ENCODE measurements around the gene CDCA4.

CDCA4 gene

DNA sequence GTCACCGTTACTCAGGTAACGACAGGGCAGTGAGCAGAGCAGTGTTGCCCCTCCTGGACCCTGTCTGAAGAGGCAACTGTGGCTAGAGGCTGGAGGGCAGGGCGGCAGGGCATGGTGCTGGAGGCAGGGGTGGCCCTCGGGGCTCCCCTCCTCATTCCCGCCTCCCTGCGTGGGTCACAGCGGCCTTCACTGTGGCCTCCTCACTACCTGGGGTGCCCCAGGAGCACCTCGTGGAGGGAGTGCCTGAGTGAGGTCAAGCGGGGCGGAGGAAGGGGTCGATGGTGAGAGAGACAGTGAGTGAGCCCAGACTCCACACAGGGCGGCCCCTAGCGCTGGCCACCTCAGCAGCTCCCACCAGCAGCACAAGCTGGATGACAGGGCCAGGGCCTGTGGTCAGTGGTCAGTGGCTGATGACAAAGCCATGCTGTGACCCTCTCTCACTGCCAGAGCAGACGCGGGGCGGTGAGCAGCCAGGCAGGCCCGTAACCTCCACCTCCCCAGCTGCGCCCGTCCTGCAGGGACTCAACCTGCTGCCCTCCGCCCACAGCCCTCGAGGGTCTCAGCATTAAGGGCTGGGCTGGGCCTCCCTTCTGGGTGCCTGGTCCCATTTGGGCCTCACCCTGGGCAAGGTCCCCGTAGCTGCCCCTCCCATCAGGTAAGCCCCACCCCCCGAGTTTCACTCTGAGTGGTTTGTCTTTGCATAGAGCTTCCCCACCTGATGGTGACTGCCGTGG, 26.6 kb upstream of the CDCA4 start:
- no peak overlapping the region for H2BK5ac ChIP-seq (ENCODE audit: low read depth, low read length, poor library complexity, severe bottlenecking)
- H3K4me1 ChIP-seq (ENCODE audit: control insufficient read depth, insufficient read depth, low read depth, low read length): peaks cover 18% of the 10 kb centered on the region
- no peak for DNase-seq
- peak overlapping the region; percentile 74 for H2AK5ac ChIP-seq (ENCODE audit: low read length, severe bottlenecking)
- H3K9me3 ChIP-seq (ENCODE audit: control insufficient read depth, low read length): no peaks in the 10 kb centered on the region
- H3K27ac ChIP-seq (ENCODE audit: low read length, poor library complexity, severe bottlenecking): no peak overlapping the region
- 88% methylated on average over 21 of the region's 24 CpGs for WGBS
- no peak overlapping the region for H3K18ac ChIP-seq (ENCODE audit: low read depth in 1 of 2, low read length in 2 of 2)
- no peak overlapping the region for H2BK15ac ChIP-seq (ENCODE audit: low read depth, poor library complexity, severe bottlenecking)
- H4K8ac ChIP-seq (ENCODE audit: low read length): no peak overlapping the region
- no peak overlapping the region for H2BK120ac ChIP-seq (ENCODE audit: low read depth, low read length)
- H3K4me2 ChIP-seq (ENCODE audit: low read length, poor library complexity, severe bottlenecking): no peak overlapping the region
- no peak overlapping the region for H3K4ac ChIP-seq (ENCODE audit: low read depth in 1 of 2, low read length in 2 of 2)
- no peaks in the 10 kb centered on the region for H3K79me1 ChIP-seq (replicated peaks; ENCODE audit: low read length, poor library complexity, severe bottlenecking)
- no peak overlapping the region for H3K14ac ChIP-seq (ENCODE audit: low read length in 2 of 2)
- no peak overlapping the region for H3K9ac ChIP-seq (ENCODE audit: low read length)
- peaks cover 0 to 4% of the 10 kb centered on the region in 2 experiments for H3K36me3 ChIP-seq (ENCODE audit: control insufficient read depth in 1 of 2, insufficient read depth in 2 of 2, low read depth in 1 of 2, low read length in 2 of 2)
- H4K91ac ChIP-seq (ENCODE audit: low read length): peak overlapping the region; percentile 52
- no peak overlapping the region for H2BK12ac ChIP-seq (ENCODE audit: low read length in 2 of 2)
- H3K23ac ChIP-seq (ENCODE audit: low read length in 2 of 2): no peak overlapping the region
- no peak overlapping the region for H2AFZ ChIP-seq (ENCODE audit: low read depth, low read length)
- H3K4me3 ChIP-seq (ENCODE audit: insufficient read depth in 1 of 2, low read depth in 1 of 2, low read length in 2 of 2): no peak overlapping the region
- peaks cover 0 to 23% of the 10 kb centered on the region in 2 experiments for H3K27me3 ChIP-seq (ENCODE audit: control insufficient read depth in 1 of 2, insufficient read depth in 1 of 2, low read length in 2 of 2)

GRCh38 chr14:105046891-105047282, 26.0 kb upstream of the CDCA4 start:
- peaks cover 0 to 28% of the 10 kb centered on the region in 2 experiments for H3K27me3 ChIP-seq (ENCODE audit: control insufficient read depth in 1 of 2, insufficient read depth in 1 of 2, low read length in 2 of 2)
- no peak overlapping the region for H3K14ac ChIP-seq (ENCODE audit: low read length in 2 of 2)
- no peak overlapping the region for H2BK12ac ChIP-seq (ENCODE audit: low read length in 2 of 2)
- H3K27ac ChIP-seq (ENCODE audit: low read length, poor library complexity, severe bottlenecking): no peak overlapping the region
- H3K9me3 ChIP-seq (ENCODE audit: control insufficient read depth, low read length): no peaks in the 10 kb centered on the region
- H3K4me1 ChIP-seq (ENCODE audit: control insufficient read depth, insufficient read depth, low read depth, low read length): peaks cover 17% of the 10 kb centered on the region
- WGBS: 93% methylated on average over 9 of the region's 9 CpGs
- no peak overlapping the region for H2AFZ ChIP-seq (ENCODE audit: low read depth, low read length)
- no peak overlapping the region for H4K8ac ChIP-seq (ENCODE audit: low read length)
- no peak overlapping the region for H3K18ac ChIP-seq (ENCODE audit: low read depth in 1 of 2, low read length in 2 of 2)
- H2BK5ac ChIP-seq (ENCODE audit: low read depth, low read length, poor library complexity, severe bottlenecking): no peak overlapping the region
- H3K23ac ChIP-seq (ENCODE audit: low read length in 2 of 2): no peak overlapping the region
- no peak overlapping the region for H3K4me2 ChIP-seq (ENCODE audit: low read length, poor library complexity, severe bottlenecking)
- no peak overlapping the region for H3K9ac ChIP-seq (ENCODE audit: low read length)
- no peak overlapping the region for H3K4ac ChIP-seq (ENCODE audit: low read depth in 1 of 2, low read length in 2 of 2)
- no peak for DNase-seq
- no peaks in the 10 kb centered on the region for H3K79me1 ChIP-seq (replicated peaks; ENCODE audit: low read length, poor library complexity, severe bottlenecking)
- H3K4me3 ChIP-seq (ENCODE audit: insufficient read depth in 1 of 2, low read depth in 1 of 2, low read length in 2 of 2): no peak overlapping the region
- H2BK120ac ChIP-seq (ENCODE audit: low read depth, low read length): no peak overlapping the region
- H2BK15ac ChIP-seq (ENCODE audit: low read depth, poor library complexity, severe bottlenecking): no peak overlapping the region
- H2AK5ac ChIP-seq (ENCODE audit: low read length, severe bottlenecking): peak overlapping the region; percentile 74
- H4K91ac ChIP-seq (ENCODE audit: low read length): no peak overlapping the region
- peaks cover 0 to 4% of the 10 kb centered on the region in 2 experiments for H3K36me3 ChIP-seq (ENCODE audit: control insufficient read depth in 1 of 2, insufficient read depth in 2 of 2, low read depth in 1 of 2, low read length in 2 of 2)

DNA sequence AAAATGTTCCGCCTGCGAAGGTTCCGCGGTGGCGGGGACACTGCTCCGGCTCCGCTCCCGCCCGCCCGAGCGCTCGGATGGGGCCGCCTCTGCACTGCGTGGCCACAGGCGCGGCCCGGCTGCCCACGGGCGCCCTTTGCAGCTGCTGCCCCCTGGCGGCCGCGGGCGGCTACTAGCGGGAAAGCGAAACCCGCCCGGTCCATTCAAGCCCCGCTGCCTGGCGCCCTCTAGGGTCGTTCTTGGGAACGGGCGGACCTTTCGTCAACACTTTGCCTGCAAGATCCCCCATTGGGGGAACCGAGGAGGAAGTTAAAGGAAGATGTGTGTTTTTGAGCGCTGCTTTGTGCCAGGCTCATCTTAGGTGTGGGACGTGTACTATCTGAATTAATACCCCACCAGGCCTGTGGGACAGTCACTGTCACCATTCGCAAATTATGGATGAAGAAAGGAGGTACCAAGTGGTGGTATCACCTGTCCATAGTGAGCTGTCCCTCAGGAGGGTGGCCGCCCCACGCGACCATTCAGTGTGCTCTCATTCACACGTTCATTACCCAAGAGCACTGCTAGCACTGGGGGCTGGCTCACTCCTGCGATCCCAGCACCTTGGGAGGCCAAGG, 24.9 kb upstream of the CDCA4 start:
- H3K9me3 ChIP-seq (ENCODE audit: control insufficient read depth, low read length): no peaks in the 10 kb centered on the region
- peaks cover 13% of the 10 kb centered on the region for H3K4me1 ChIP-seq (ENCODE audit: control insufficient read depth, insufficient read depth, low read depth, low read length)
- peak; percentile 78 for DNase-seq
- no peak overlapping the region for H2BK12ac ChIP-seq (ENCODE audit: low read length in 2 of 2)
- 6% methylated on average over 42 of the region's 42 CpGs for WGBS
- no peak overlapping the region for H2BK120ac ChIP-seq (ENCODE audit: low read depth, low read length)
- H2BK5ac ChIP-seq (ENCODE audit: low read depth, low read length, poor library complexity, severe bottlenecking): no peak overlapping the region
- H3K79me1 ChIP-seq (replicated peaks; ENCODE audit: low read length, poor library complexity, severe bottlenecking): no peaks in the 10 kb centered on the region
- no peak overlapping the region for H3K4ac ChIP-seq (ENCODE audit: low read depth in 1 of 2, low read length in 2 of 2)
- no peak overlapping the region for H3K18ac ChIP-seq (ENCODE audit: low read depth in 1 of 2, low read length in 2 of 2)
- H2BK15ac ChIP-seq (ENCODE audit: low read depth, poor library complexity, severe bottlenecking): no peak overlapping the region
- H3K9ac ChIP-seq (ENCODE audit: low read length): no peak overlapping the region
- H4K8ac ChIP-seq (ENCODE audit: low read length): peak overlapping the region; percentile 86
- H3K4me3 ChIP-seq (ENCODE audit: insufficient read depth in 1 of 2, low read depth in 1 of 2, low read length in 2 of 2): no peak overlapping the region
- H3K14ac ChIP-seq (ENCODE audit: low read length in 2 of 2): no peak overlapping the region
- no peak overlapping the region for H3K4me2 ChIP-seq (ENCODE audit: low read length, poor library complexity, severe bottlenecking)
- H3K36me3 ChIP-seq (ENCODE audit: control insufficient read depth in 1 of 2, insufficient read depth in 2 of 2, low read depth in 1 of 2, low read length in 2 of 2): peaks cover 0 to 4% of the 10 kb centered on the region in 2 experiments
- H4K91ac ChIP-seq (ENCODE audit: low read length): peak overlapping the region; percentile 35
- no peak overlapping the region for H3K27ac ChIP-seq (ENCODE audit: low read length, poor library complexity, severe bottlenecking)
- H2AK5ac ChIP-seq (ENCODE audit: low read length, severe bottlenecking): no peak overlapping the region
- peaks cover 0 to 31% of the 10 kb centered on the region in 2 experiments for H3K27me3 ChIP-seq (ENCODE audit: control insufficient read depth in 1 of 2, insufficient read depth in 1 of 2, low read length in 2 of 2)
- H2AFZ ChIP-seq (ENCODE audit: low read depth, low read length): no peak overlapping the region
- no peak overlapping the region for H3K23ac ChIP-seq (ENCODE audit: low read length in 2 of 2)

- Histone ChIP-seq H3K4me2 (ENCODE audit: low read length, poor library complexity, severe bottlenecking) (no peak overlapping the region), H3K23ac (ENCODE audit: low read length in 2 of 2) (no peak overlapping the region), H2BK5ac (ENCODE audit: low read depth, low read length, poor library complexity, severe bottlenecking) (no peak overlapping the region), H2AFZ (ENCODE audit: low read depth, low read length) (no peak overlapping the region), H3K4ac (ENCODE audit: low read depth in 1 of 2, low read length in 2 of 2) (no peak overlapping the region), H3K14ac (ENCODE audit: low read length in 2 of 2) (no peak overlapping the region), H2BK120ac (ENCODE audit: low read depth, low read length) (no peak overlapping the region), H3K4me3 (ENCODE audit: insufficient read depth in 1 of 2, low read depth in 1 of 2, low read length in 2 of 2) (no peak overlapping the region), H3K9me3 (ENCODE audit: control insufficient read depth, low read length) (no peaks in the 10 kb centered on the region), H3K36me3 (ENCODE audit: control insufficient read depth in 1 of 2, insufficient read depth in 2 of 2, low read depth in 1 of 2, low read length in 2 of 2) (peaks cover 0 to 4% of the 10 kb centered on the region in 2 experiments), H4K91ac (ENCODE audit: low read length) (no peak overlapping the region), H3K9ac (ENCODE audit: low read length) (no peak overlapping the region), H3K27me3 (ENCODE audit: control insufficient read depth in 1 of 2, insufficient read depth in 1 of 2, low read length in 2 of 2) (peaks cover 0 to 31% of the 10 kb centered on the region in 2 experiments), H4K8ac (ENCODE audit: low read length) (no peak overlapping the region), H3K18ac (ENCODE audit: low read depth in 1 of 2, low read length in 2 of 2) (no peak overlapping the region), H3K4me1 (ENCODE audit: control insufficient read depth, insufficient read depth, low read depth, low read length) (peaks cover 9% of the 10 kb centered on the region), H2AK5ac (ENCODE audit: low read length, severe bottlenecking) (peak overlapping the region; percentile 20), H2BK12ac (ENCODE audit: low read length in 2 of 2) (no peak overlapping the region), H2BK15ac (ENCODE audit: low read depth, poor library complexity, severe bottlenecking) (no peak overlapping the region), H3K79me1 (replicated peaks; ENCODE audit: low read length, poor library complexity, severe bottlenecking) (no peaks in the 10 kb centered on the region), H3K27ac (ENCODE audit: low read length, poor library complexity, severe bottlenecking) (no peak overlapping the region)
- no peak for DNase-seq
- 81% methylated on average over 7 of the region's 7 CpGs for WGBS
Measured at GRCh38 chr14:105043641-105044040, 22.8 kb upstream of the CDCA4 start.

Data from mesenchymal stem cell (in vitro differentiated cells and primary cell).